Stimulated activated CD4-positive, alpha-beta T cell treated with anti-CD3 and anti-CD28 coated beads, Interleukin-2, amount 100 ng/mL, for 24 hours (primary cell): ENCODE results near the gene LEMD1.
A peak's percentile ranks its signal among the peaks of the same experiment; 100 is the strongest.
"Not testable (repeated sequence)": the region's sequence is repeated elsewhere in the genome, so short reads cannot be mapped to it uniquely, and the experiment has no call there.

Experiments
- DNase-seq, 2 donors: peaks; one replicate each; pipeline ENCODE4 v3.0.0-alpha.2; 2020

The LEMD1 gene

DNA sequence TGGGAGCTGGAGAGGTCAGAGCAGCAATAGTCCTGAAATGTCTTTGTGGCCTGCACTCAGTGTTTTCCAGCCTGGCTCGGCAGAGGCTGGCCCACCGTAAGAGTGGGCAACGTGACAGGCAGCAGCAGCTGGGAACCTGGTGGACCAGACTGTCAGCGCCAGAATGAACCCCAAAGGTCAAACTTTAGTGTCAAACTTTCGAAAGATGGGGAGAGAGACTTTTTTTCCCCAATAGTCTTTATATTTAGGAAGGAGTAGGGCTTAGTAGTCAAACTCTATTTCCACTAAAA lies 23.7 kb upstream of the LEMD1 start:
- DNase-seq: no peak

GRCh38 chr1:205444931-205445645 lies 23.2 kb upstream of the LEMD1 start:
- no peak for DNase-seq

DNA sequence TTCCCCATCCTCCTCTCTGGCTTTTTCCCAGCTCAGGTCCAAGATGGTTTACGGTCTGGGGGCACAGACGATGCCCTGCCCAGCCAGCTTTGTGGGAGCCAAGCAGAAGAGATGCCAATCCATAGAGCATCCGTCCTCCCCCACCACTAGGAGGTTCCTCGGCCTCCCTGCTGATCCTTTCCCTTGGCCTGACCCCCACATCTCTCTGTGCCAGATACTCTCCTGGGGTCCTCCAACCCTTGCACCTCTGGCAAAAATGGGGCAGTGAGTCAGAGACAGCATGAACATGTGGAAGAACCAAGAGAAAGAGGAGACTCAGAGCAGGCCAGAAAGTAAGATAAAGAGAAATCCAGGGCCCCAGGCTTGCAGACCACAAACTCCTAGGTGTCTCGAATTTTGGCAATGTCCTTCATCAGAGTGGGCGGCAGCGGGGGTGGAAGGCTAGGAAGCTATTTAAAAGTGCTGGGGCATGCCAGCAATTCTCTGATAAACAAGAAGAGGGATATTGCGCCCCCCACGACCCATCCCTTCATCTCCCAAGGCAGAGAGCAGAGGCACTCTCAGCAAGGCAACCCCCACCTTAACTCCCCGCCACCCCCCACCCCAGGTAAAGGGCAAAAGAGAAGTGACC lies 22.6 kb upstream of the LEMD1 start:
- DNase-seq: no peak

DNA sequence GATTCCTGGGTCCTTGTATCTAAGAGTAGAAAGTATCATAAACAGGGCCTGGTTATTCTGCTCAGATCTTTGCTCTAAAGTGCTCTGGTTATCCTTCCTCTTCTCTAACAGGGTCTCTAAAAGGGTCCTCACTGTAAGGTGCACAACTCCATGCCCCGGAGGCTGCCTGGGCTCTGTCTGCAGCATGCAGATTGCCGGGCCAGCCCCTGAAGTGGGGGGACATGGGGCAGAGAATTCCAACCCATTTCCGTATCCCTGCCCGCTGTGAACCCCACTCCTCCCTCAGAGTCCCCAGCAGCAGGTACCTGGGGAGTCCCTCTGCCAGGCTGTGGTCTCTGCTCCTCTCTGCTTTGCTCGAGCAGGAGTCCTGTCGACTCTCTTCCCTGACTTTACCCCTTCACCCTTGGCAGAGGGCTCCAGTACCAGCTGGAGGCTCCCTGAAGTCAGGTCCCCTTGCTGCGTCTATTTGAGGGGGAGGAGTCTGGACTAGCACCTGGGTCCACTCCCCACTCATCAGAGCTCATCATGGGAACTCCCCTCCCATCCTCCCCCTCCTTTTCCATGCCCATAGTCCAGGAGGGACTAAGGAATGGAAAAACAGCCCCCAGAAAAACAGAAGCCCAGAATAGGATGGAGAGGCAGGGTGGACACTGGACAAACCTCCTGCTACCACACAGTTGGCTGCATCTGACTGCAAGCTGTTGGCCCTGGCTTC lies 21.9 kb upstream of the LEMD1 start:
- no peak for DNase-seq

DNA sequence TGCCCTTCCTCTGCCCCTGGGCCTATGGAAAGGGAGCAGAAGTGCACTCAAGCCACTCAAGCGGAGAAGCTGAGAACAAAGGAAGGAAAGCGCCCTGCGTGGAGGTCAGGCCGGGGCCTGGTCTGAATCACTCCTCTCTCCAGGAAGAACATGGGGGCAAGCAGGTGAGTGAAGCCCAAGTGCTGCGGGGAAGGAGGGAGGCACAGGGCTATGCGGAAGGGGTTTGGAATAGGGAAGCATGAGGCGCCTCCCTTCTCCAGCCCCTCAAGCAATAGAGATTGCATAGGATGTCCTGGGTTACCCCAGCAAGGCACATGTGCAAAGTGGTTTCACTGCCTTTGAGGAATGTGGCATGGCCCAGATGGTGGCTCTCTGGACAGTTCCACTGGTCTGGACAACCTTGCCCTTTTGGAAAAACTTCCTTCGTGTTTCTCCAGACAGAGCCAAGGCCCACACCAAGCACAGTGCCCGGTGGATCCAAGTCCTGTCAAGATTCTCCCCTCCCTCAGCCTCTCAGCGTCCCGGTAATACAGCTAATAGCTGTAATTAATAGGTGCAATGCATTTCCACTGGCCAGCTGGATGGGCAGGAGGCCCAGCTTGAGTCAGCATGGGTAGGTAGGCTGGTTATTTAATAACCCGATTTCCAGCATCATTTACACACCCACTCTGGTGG lies 20.3 kb upstream of the LEMD1 start:
- no peak for DNase-seq

DNA sequence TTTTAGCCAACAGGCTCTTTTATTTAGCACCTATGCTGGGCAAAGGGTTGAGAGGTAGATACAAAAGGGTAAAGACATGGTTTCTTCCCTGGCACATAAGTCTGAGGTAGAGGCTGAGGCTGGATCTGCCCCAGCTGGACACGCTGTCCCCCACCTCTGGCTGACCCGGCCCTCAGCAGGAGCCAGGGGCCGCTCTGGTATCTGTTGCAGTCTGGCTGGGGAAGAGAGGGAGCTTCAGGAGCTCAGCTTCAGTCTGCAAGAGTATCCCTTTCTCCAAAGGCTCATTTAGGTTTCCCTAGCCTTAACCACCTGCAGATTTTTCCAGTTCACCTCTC lies 19.8 kb upstream of the LEMD1 start:
- no peak for DNase-seq

GRCh38 chr1:205441318-205441633 lies 19.4 kb upstream of the LEMD1 start:
- no peak for DNase-seq

DNA sequence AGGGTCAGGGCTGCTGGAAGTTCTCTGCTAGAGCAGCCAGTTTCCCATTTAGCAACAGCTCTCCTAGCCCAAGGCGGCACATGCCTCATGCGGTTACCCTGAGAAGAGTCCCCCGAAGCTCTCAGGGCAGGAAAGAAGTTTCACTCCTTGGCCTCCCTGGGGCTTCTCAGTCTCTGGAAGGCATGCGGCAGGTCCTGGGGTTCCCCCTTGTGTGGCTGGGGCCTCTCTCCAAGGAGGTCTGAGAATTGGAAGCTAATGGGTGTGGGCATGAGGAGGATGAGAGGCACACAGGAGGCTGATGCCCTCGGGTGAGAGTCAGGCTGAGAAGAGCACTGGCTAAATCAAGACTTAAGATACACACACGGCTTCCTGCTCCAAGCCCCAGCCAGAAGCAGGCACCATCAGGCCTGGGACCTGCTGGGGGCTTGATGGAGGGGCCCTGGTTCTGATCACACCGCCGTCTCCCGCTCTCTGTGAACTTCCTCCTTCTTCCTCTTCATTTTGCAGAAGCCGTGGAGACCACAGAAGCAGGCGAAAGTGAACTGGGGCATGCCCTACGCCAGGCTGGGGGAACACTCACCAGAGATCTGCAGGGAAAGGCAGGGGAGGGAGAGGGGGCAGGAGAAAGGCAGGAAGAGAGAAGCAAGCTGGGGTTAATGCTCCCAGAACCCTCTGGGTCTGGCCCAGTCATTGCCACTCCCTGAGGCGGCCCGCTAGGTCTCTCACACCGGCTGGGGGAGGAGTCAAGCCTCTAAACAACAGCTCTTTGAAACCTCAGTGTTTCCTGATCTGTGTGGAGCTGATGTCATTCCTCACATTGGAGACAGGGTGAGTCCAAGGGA lies 18.8 kb upstream of the LEMD1 start:
- DNase-seq: peak; percentile 65 to 72

DNA sequence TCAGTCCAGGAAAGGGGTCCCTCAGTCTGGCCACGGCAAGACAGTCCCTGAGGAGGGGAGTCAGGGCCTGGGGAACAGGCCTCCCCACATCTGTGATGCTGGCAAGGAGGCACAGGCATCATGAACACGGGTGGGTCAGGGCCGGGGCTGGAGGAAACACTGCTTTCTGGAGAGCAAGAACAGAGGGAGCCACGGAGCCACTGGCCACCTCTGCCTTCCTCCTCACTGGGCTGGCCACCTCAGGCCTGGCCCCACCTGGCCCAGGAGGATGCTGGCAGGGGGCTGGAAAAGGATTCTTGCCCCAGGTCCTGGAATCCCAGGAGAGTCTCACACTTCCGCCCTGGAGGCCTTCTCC lies 18.2 kb upstream of the LEMD1 start:
- no peak for DNase-seq

- DNase-seq: no peak
Measured at GRCh38 chr1:205438213-205439158, 16.6 kb upstream of the LEMD1 start.

GRCh38 chr1:205437570-205437969 lies 15.7 kb upstream of the LEMD1 start:
- no peak for DNase-seq

DNA sequence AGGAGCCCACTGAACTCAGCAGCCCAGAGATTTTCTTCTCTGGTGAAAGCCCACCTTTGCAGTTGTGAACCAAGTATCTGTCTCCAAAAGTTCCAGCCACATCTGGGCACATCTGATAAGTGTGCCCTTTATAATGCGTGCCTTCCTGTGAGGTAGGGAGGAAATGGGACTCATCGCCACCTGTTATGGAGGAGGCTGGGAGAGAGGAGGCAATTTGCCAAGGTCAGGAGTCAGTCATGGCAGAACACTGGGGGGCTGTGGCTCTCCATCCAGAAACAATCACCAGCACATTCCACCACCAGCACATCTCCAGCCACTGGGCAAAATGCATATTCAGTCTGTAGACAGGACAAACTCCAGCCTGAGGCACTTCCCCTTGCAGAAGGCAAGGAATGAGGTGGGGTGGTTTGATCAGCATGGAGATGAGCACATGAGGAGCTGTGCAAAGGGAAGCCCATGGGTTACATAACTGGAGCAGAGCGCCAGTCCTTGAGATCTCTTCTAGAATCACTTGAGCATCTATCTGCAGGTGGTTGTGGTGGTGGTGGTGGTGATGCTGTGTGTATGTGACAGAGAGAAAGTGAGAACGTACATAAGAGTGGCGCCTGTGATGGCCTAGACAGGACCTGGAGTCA lies 15.0 kb upstream of the LEMD1 start:
- DNase-seq: no peak

DNA sequence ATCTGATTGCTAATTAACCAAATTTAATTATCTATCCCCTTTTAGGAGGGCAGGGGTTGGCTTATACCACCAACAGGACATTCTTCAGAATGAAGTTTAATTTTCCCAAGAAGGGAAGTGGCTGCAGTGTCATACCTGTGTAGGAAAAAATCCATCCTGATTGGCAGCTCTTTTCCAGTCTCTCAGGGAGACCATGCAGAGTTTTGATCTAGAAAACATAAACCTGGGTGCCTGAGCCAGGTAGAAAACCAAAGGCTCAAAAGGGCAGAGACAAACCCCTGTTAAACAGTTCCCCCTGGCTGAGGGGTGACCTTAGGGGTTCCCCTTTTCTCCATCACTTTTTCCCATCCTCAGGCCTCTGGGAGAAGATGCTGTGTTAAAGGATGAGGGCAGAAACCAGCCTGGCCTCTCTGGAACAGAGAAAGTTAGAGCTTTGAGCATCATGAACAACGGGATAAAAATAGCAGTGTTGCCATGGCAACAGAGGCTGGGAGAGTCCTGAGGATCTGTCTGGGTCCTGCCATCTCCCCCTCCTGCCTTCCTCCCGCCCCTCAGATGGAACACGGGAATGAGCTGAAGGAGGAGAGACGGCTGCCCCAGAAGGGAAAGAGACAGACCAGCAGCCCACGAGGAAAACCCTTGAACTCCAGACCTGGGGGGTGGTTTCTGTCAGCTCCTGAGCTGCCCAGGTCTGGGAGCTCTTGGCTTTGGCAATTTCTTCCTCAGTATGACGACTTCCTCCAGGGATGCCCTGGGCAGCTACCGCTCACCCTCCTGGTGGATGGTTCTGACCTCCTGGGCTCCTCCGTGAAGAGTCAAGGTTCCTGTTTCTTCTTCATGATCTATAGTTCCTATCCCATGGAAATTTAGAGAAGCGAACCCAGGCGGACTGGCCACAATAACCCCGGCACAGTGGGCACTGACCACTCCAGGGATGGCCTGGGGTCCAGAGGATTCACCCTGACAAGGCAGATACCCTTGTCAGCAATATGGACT lies 14.0 kb upstream of the LEMD1 start:
- no peak for DNase-seq

DNA sequence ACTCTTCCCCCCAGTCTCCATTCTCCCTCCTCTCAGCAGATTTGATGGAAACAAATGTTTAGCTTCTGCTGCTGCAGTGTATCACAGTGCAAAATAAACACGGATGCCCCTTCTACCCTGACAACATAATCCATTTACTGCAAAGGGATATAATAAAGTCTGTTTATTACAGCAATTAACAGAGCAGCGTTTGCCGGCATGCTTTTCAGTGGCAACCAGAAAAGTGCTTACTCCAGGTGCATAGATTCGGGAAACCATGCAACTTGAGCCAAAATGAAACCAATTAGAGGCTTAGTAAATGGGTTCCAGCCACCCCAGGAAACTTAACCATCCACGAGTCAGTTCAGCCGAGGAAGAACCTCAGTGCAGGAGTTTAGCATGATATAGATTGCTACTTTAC lies 12.9 kb upstream of the LEMD1 start:
- DNase-seq: no peak

DNA sequence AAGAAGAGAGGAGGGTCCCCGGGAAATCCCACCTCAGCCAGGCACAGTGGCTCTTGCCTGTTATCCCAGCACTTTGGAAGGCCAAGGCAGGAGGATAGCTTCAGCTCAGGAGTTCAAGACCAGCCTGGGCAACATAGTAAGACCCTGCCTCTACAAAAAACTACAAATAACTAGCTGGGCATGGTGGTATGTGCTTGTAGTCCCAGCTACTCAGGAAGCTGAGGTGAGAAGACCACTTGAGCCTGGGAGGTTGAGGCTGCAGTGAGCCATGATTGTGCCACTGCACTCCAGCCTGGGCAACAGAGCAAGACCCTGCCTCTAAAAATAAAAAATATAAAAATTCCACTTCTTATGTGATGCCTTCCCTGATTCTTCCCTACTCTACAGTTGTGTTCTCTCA lies 10.8 kb upstream of the LEMD1 start:
- not testable (repeated sequence) for DNase-seq

DNA sequence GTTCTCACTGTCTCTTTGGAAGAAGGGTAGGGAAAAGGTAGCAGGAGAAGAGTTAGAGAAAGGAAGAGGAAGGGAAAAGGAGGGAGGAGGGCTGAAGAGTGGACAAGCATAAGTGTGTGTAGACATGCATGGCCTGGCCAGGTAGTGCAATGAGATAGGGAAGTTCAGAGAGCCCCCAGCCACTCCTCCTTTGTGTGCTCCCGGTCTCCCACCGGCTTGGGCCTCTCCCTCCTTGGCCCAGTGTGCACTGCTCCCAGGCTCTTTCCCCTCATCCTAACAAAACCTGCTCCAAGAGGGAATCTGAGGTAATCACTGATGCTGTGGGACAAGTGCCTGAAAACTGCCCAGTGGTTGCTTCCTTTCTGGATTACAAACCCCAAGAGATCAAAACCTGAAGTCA lies 10.3 kb upstream of the LEMD1 start:
- DNase-seq: no peak

DNA sequence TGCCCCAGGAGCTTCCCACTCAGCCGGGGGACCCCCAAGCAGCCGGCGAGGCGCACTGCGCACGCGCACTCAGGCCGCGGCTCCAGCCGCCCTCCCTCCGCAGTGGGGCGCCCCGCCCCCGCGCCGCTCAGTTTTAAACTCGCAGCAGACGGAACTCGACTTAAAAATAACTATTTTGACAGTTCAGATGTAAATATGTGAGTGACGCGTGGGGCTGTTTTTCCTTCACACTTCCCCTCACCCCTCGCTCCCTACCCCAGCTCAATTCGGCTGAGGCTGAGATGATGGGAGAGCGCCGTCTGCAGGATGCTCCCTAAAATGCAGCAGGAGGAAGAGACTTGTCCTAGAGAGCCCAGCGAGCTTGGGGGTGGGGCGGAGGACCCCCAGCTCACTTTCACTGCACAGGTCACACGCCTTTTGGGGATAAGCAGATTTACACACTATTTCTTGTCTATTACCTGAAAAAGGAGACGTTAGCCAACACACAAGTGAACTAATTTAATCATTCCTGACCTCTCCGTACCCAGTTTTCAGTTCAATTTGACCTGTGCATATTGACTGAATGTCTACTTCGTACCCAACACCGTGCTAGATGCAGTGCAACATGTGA lies 8.9 kb upstream of the LEMD1 start:
- peak; percentile 57 to 68 for DNase-seq

DNA sequence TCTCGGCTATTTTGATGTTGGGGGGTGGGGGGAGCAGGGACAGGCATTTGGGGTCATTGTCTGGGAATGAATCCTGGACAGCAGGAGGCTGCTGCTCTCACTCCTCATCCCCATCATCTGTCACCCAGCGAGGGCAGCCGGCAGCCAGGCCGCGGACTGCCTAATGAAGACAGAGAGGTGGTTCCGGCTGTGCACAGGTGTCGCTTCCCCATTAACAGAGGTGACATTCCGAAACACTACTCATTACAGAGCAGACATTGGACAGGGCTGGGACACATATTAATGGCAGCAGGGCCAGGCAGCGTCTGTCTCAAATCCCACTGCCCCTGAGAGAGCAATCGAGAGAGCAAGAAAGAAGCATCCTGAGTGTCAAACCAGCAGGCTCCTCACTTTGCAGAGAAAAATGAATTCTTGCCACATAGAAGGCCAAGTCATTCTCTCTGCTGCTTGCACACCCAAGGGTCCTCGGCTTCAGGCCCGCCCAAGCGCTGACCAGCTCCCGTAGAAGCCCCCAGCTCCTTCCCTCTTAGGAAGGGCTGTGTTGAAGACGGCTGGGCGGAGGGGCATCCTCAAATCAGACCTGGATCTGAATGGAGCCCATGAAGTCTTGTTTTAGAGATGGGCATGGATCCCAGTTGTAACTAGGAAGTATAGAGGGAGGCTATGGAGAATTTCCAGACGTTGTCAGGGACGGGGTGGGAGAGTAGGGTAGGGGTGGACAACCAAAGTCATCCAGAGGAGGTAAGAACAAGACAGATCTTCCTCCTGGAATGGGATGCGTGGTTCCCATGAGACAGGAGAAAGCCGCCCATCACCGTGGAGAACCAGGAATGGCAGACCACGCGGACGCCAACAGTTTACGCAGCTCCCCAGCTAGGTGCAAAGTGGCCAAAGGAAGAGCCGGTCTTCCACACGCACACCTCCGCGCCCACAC lies 8.2 kb upstream of the LEMD1 start:
- no peak for DNase-seq
